Measurements from ENCODE around the gene UNC119B. TPM values are rescaled to one million over a fixed set of nuclear protein-coding genes. Genes with fewer than 3 reads are reported as not detected.
A peak's percentile ranks its signal among the peaks of the same experiment; 100 is the strongest.

Gene UNC119B
- 18.7 and 25.0 TPM in 2 replicates for total RNA-seq

DNA sequence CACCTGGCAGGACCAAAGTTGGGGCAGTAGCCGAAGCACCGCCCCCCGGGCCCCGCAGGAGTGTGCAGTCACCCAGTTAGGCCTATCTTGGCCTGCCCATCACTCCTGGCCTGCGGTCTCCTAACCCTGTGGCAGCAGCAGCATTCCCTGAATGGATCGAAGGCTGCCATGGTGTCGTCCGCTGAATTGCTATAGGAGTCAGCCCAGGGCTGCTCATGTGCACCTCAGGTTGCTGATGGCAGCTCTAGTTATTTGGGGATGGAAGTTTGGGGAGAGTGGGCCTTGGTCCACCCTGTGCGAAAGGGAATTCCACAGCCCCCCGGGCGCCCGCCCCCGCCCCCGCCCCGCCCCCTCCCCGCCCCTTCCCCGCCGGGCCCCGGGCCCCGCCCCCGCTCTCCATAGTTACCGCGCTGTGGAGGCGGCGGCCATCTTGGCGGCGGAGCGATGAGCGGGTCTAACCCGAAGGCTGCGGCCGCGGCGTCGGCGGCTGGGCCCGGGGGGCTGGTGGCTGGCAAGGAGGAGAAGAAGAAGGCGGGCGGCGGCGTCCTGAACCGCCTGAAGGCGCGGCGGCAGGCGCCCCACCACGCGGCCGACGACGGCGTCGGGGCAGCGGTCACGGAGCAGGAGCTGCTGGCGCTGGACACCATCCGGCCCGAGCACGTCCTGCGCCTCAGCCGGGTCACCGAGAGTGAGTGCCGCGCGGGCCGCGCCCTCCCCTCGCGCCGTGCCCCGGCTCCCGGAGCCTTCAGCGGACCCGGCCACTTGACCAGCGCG is at the start of gene UNC119B:
UNC119B (plus strand) TSS at position 428 of the 774 bp plus-strand sequence; CDS start at position 445, 17 bp downstream.
- TF ChIP-seq, protein P1, sequence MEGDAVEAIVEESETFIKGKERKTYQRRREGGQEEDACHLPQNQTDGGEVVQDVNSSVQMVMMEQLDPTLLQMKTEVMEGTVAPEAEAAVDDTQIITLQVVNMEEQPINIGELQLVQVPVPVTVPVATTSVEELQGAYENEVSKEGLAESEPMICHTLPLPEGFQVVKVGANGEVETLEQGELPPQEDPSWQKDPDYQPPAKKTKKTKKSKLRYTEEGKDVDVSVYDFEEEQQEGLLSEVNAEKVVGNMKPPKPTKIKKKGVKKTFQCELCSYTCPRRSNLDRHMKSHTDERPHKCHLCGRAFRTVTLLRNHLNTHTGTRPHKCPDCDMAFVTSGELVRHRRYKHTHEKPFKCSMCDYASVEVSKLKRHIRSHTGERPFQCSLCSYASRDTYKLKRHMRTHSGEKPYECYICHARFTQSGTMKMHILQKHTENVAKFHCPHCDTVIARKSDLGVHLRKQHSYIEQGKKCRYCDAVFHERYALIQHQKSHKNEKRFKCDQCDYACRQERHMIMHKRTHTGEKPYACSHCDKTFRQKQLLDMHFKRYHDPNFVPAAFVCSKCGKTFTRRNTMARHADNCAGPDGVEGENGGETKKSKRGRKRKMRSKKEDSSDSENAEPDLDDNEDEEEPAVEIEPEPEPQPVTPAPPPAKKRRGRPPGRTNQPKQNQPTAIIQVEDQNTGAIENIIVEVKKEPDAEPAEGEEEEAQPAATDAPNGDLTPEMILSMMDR (IDR thresholded peaks at IDR 0.05; ENCODE audit: insufficient read depth, low read depth, low read length) = no peak
- peak; percentile 33 for DNase-seq (ENCODE audit: low read depth)
- H3K4me3 ChIP-seq (ENCODE audit: low read depth, low read length) = peak within 1 kb of the TSS; percentile 79

DNA sequence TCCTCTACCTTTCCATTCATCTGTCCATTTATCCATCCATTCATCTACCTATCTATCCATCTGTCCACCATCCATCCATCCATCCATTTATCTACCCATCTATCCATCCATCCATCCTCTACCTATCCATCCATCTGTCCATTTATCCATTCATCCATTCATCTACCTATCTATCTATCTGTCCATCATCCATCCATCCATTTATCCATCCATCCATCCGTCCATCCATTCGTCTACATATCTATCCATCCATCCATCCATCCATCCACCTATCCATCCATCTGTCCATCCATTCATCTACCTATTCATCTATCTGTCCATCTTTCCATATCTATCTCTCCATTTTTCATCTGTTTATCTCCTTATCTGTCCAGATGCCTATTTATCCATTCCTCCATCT is 48.8 kb upstream of the UNC119B start:
- TF ChIP-seq, protein P1 (IDR thresholded peaks at IDR 0.05; ENCODE audit: insufficient read depth, low read depth, low read length) = no peak
- DNase-seq (ENCODE audit: low read depth) = no peak
- H3K4me3 ChIP-seq (ENCODE audit: low read depth, low read length) = no peak overlapping the region

DNA sequence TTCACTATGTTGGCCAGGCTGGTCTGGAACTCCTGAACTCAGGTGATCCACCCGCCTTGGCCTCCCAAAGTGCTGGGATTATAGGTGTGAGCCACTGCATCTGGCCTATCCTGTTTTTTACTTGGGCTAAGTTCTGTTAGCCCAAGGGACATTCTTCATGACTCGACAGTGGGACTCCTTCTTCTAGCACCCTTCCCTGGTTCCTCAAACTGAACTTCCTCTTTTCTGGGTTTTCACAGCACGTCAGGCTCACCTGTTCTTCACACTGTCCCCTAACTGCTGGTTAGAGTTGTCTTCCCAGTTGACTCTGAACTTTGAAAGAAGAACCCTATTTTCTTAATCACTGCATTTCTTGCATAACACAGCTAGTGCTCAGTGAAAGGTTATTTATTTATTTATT is 47.4 kb upstream of the UNC119B start:
- DNase-seq (ENCODE audit: low read depth) = no peak
- H3K4me3 ChIP-seq (ENCODE audit: low read depth, low read length) = no peak overlapping the region
- TF ChIP-seq, protein P1 (IDR thresholded peaks at IDR 0.05; ENCODE audit: insufficient read depth, low read depth, low read length) = no peak

DNA sequence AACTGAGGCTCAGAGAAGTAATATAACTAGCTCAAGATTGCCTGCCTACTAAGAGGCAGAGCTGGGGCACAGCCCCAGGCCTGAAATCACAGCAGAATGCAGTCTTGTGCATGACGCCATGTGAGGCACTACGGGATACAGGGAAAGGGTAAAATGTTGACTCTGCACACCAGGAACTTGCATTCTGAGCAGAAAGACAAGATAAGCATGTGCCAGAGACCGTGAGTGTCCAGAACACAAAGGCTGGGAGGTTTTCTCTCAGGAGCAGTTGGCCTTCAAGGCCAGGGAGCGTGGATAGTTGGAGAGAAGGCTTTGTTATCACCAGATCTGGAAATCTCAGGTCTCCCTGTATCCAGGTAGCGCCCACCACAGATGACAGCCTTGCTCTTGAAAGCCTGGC is 46.5 kb upstream of the UNC119B start:
- no peak for DNase-seq (ENCODE audit: low read depth)
- H3K4me3 ChIP-seq (ENCODE audit: low read depth, low read length) = no peak overlapping the region
- TF ChIP-seq, protein P1 (IDR thresholded peaks at IDR 0.05; ENCODE audit: insufficient read depth, low read depth, low read length) = no peak

DNA sequence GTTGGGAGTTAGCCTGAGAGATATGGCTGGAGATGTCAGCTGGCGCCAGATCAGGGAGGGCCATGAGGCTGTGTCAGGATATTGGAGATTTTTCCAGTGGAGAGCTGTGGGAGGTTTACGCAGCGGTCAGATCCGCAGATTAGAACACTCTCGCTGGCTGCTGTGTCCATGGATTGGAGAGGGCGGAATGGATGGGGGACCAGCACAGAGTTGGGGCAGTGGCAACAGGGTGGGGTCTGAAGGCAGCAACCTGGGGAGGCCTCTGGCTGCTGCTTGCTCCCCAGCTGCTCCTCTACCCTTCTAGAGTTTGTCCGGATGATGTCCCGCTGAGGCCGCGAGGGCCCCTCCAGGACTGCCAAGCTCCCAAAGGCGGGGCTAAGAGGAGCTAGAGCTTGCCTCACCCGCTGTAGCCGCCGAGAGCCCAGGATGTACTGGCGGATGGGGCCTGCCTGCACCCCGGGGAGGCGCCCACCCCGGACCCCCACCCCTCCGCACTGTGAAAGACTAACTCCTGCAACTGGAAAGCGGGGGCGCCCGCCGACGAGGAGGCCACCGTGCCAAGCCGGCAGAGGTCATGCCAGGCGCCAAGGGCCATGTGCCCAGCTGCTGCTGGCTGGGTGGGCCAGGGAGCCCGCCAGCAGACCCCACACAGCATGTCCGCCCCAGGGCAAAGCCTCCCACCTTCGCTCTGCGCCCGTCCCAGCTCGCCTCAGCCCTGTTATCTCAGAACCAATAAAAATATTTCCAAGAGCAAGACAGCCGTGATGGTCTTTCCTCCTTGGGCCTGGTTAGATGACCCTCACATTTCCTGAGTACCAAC is 43.5 kb upstream of the UNC119B start:
- DNase-seq (ENCODE audit: low read depth) = no peak
- TF ChIP-seq, protein P1 (IDR thresholded peaks at IDR 0.05; ENCODE audit: insufficient read depth, low read depth, low read length) = no peak

DNA sequence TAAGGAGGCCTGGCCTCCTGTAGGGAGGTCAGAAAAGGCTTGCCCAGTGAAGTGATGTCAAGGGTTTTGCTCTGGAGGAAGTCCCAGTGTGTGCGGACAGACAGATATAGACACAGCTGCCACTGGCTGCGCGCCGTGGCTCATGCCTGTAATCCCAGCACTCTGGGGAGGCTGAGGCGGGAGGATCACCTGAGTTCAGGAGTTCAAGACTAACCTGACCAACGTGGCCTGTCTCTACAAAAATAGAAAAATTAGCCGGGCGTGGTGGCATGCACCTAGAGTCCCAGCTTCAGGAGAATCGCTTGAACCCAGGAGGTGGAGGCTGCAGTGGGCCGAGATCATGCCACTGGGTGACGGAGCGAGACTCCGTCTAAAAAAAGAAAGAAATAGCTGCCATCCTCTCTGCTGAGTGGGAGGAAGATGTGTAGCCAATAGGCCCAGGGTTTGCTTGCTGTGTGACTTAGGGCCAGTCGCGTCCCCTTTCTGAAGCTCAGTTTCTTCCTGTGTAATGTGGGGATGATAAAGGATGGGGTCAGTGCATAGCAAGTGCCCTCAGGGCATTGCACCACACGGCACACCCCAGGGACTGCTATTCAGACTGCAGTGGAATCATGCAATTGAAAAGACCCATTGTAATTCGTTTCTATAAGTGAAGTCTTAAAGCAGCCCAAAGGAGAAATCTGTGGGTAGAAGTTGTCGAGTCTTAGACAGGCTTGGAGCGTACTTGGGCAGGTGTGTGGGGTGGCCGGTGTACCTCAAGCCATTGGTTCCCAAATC is 42.0 kb upstream of the UNC119B start:
- TF ChIP-seq, protein P1 (IDR thresholded peaks at IDR 0.05; ENCODE audit: insufficient read depth, low read depth, low read length) = no peak
- no peak overlapping the region for H3K4me3 ChIP-seq (ENCODE audit: low read depth, low read length)
- no peak for DNase-seq (ENCODE audit: low read depth)

More for the DNA sequence above, 43.5 kb upstream of the UNC119B start:
- H3K4me3 ChIP-seq (ENCODE audit: low read depth, low read length) = no peak overlapping the region
